Cerebellar cortex (tissue), 1 donor: Measurements from ENCODE around the gene CKS2.
A peak's percentile ranks its signal among the peaks of the same experiment; 100 is the strongest.
"Not testable (repeated sequence)": the region's sequence is repeated elsewhere in the genome, so short reads cannot be mapped to it uniquely, and the experiment has no call there.

ENCODE experiments used
- DNase-seq: peaks from one replicate; pipeline ENCODE4 v3.0.0-alpha.2; 2015; ENCODE audit warnings: low spot score

The CKS2 gene

DNA sequence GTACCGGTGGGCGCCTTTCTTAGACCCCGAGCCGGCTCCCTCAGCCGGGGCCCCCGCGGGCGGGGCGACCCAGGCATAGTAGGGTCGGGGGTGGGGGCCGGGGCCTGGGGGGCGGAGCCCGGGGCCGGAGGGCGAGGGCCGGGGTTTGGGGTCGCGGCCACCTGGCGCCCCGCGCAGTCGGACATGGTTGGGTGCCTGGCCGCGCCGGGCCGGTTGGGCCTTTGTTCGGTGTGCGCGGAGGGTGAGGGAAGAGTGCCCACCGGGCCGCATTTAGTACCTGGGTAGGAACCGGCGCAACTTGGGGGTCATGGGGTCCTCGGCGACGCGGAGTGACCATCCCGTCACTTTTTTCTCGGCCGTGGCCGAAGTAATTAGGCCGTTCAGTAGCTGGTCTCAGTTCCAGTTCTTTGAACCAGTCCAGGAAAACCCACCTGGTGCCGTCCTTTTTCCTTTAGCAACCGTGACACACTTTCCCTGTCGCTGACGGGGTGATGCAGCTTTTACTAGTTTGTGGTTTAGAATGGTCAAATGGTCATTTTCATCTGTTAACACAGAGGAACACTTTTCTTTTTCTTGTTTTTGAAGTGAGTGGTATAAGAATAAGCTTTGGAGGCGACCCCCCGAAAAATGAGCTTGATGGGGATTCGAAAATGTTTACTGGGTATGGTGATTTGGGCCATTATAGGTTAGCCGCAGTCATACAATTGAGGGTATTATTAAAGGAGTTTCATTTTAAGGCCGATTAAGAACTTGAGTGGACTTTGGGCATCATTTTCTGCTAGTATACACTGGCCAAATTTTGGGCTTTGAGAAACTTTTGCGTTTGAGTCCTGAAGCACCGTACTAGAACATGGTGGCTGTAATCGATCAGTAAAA, 589 bp downstream of the CKS2 start:
- DNase-seq, result no peak

DNA sequence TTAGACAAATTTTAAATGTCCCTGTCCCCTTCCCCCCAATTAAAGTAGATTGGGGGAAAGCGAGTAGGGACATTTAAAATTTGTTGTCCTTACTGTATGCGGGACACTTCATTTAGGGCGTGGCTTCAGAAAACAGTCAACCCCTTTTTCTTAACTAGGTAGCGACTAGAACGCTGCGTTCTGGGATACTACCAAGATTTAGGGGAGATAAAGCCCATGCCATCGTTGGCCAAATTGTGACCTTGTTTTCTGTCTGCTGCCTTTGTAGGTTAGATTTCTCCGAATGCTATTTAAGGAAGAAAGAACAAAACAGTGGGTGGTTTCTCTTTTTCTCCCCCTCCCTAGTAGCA, 1.2 kb downstream of the CKS2 start:
- no peak for DNase-seq

DNA sequence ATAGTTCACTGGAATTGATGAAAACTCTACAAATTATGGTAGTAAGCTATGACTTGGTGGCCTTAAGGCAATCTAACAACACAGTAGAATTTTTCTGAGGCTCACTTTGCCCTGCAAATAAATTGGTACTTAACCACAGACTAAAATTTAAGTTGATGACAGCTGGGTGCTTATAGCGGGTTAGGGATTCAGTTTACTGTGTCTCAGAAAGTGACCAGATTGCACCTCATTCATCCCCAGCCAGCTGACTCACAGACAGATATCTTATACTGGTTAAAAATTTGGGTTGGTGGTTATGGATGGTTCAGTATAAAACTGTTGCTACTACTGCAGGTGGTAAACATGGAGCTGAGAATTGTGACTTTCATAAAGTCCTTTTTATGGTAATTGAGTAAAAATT, 2.8 kb downstream of the CKS2 start:
- DNase-seq, result no peak

DNA sequence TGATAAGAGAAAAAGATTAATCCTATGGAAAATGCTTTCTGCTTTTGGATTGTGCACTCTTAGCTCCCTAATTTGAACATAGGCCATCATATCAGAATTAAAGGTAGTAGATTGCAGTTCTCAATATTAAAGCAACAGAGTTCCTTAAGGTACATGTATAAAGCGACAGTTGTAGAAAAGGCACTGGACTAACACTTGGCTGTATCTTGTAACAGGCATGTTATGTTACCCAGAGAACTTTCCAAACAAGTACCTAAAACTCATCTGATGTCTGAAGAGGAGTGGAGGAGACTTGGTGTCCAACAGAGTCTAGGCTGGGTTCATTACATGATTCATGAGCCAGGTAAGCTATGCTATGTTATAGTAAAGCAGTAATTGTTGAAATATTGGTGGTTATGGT, 4.0 kb downstream of the CKS2 start:
- DNase-seq, result no peak

DNA sequence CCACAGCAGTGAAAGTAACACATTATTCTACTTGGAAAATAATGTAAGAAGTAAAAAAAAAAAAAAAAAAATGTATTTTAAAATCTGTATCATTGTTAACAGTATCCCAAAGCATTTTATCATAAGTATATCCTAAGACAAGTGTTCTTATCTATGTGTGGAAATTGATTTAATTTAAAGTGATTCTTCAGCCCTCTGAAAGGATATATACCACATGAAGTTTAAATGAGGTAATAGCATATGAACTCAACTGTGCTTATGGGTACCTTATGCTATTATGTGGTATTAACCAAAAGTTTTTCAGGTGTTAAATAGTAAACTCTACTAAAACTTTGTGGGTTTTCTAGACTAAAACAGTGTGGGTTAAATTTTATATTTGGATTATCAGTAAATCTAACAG, 4.5 kb downstream of the CKS2 start:
- no peak for DNase-seq

DNA sequence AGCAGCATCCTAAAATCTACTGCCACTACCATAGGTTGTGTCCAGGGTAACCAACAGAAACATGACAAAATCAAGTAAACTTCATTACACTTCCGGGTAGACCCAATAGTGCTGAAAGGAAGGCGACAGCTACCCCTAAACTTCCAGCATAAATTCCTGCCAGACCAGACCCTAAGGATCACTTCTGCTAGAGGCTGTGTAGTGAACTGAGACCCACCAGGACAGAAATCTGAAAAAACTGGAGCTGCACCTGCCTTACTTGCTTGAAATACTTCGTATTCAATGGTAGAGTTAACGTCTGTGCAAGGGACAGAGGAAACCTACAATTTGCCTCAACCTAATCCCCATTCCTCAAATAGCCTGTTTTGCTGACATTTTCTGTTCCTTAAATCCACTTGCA, 6.3 kb downstream of the CKS2 start:
- DNase-seq, result peak; percentile 52

DNA sequence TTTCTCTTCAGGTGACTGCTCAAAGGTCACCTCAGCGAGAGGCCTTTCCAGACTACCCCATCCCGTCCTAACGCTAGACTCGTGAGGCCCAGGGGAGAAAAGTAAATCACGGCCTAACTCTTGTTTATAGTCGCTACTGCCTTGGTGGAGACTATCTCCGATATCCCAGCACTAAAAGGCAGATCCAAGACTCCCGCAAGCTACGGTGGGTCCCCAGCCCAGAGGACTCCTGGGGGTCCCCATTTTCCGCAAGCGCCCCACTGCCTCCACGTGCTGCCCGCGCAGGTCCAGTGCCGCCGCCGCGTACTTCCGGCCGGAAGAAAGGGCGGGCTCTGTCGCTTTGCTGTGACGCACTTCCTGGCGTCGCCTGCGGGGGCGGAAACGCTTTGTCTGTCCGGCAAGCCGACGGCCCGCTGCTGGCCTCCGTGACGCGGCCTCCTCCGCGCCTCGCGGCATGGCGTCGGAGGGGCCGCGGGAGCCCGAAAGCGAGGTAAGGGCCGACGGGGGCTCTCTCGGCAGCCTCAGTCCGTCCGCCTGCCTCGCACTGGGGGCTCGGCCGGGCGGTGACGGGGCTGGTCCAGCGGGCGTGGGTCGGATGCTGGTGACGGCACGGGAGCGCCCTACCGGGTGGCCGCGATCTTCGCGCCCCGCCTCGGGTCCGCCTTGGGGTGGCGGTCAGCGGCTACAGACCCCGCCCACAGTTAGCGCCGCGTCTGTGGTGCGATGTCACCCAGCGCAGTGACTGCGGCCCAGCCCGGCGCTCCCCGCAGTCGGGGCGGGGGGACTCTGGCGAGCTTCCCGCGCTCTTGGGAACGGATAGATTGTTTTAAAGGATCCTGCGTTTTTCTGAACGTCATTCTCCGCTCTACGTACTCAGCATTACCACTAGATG, 7.4 kb downstream of the CKS2 start, which contains the start of gene SECISBP2:
Gene SECISBP2, plus strand, starts transcription at position 378 of the 892 bp plus-strand sequence. Its CDS starts 77 bp downstream, at position 455.
- peak; percentile 98 for DNase-seq

DNA sequence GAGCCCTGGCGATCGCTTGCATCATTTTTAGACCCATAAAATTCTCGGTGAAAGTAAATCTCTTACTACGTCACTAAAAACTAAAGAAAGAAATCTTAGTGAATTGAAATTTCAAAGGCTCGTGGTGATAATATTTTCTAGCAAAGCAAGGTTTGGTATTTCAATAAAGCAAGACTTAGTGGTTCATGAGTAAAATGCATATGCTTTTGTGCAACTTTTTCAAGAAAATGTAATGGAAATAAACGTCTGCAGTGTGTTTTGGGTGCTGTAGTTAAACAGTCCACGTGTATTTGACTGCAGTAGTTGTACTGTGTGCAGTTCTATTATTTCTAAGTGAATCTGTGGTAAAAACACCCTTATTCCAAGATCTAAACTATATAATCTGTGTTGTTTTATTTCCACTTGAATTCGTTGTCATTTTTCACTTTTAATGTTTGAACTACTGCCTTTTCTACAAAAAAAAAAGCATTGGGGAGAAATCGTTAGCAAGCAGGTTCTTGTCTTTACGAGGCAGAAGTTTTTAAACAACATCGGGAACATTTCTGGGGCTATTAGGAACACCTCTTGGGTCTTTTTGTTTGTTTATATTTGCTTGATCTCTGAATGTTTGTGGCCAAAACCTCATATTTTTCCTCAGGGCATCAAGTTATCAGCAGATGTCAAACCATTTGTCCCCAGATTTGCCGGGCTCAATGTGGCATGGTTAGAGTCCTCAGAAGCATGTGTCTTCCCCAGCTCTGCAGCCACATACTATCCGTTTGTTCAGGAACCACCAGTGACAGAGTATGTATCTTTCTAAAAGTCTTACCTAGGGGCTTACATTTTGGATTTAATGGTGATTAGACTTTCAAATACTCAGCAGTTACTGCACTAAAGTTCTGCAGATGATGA, 8.3 kb downstream of the CKS2 start:
- peak; percentile 25 for DNase-seq

DNA sequence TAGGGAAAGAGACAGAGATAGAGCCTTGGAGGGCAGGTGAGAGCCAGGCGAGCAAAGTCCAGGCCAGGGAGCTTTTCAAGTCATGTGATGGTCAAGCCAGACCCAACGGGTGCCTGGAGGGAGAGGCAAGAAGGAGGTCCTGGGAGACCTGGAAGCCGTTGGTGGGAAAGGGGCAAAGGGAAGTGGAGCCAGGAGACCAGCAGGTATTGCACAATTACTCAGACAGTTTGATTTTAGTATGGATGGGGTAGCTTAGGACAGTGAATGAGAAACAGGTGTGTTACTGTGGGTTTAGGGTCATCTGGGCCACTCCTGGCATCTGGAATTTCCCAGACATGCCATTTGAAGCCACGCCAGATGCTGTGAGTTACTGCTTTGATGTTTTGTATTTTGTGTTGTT, 12.4 kb downstream of the CKS2 start:
- no peak for DNase-seq

DNA sequence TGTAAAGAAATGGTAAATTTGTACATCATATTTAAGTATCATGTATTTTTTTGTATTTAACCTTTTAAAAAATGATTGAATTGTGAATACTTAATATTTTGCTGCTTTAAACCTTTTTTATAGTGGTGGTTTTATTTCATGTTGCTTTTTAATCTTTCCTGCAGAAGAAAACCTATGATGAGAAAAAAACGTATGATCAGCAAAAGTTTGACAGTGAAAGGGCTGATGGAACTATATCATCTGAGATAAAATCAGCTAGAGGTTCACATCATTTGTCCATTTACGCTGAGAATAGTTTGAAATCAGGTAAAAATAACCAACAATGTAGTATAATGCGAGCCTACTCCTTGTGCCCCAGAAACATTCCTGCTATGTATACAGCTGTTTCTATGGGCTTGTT, 14.7 kb downstream of the CKS2 start:
- DNase-seq, result no peak

DNA sequence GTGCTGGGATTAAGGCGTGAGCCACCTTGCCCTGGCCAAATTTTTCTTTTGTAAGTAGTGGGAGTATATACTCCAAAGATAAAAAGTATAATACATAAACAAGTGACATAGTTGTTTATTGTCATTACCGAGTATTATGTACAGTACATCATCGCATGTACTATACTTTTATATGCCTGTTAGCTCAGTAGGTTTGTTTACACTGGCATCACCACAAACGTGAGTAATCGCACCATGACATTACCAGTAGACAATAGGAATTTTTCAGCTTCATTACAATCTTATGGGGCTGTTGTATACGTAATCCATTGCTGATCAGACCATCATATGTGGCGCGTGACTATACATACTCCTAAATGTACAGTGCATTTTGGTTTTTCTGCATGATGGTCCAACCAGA, 17.1 kb downstream of the CKS2 start:
- no peak for DNase-seq

DNA sequence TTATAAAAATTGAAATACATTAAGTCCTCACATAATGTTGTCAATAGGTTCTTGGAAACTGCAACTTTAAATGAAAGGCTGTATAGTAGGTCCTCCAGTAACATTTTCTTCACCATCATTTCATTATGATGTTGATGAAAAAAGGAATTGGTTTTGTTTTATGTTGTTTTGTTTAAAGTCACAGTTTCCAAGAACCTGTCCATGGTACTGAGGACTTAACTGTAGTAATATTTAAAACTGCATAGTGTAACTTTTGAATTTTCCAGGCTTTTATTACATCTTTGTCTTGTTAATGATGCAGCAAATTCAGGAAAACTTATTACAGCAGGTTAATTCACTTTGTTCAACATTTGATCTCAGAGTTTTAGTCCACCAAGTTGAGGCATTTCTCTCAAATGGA, 18.9 kb downstream of the CKS2 start:
- DNase-seq, result no peak

DNA sequence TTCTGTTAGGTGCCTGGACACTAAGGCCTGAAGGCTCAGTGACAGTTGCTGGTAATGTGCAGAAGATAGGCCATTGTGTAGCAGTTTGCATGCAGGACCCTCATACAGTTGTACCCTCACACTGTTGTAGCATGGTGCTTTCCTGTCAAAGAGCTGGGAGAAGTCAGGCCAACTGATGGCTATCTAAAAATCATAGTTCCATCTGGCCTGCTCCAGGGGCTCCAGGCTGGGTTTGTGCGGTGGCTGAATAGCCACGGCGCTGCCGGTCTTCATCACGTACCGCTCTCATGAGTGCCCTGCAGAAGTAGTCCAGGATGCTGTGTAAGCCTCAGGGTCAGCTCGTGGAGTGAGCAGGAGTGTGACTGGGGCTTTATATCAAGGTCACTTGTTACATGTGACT, 19.5 kb downstream of the CKS2 start:
- DNase-seq, result no peak

DNA sequence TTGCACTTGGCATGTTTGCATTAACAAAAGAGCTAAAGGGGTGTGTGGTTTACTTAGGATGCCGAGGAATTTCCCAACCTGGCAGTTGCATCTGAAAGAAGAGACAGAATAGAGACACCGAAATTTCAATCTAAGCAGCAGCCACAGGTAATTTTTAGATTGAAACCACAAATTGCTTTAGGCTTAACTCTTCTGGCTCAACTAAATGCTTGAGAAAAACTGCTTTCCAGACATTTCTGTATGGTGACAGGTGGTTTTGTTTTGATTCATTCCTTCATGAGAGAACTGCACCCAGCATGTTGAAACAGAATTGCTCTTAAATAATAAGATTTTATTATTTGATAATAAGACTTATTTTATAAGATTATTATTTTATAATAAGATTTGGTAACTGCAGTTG, 28.8 kb downstream of the CKS2 start:
- DNase-seq, result no peak

DNA sequence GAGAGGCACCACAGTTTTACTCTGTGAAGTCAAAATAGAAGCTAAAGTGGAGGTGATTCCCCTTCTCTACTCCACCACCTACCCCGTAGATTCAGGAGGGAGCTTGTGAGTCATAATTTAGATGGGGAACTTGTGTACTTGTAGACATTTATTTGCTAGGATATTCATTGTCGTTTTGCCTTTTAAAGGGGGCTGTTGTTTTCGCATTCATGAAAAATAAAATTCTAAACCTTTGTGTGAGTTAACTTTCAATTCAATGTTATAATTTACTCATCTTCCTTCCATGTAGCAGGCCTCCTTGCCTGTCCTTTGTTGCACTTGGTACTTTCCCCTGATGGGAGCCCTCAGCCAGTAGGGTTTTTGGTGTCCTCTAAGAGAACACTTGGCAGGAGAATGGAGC, 29.3 kb downstream of the CKS2 start:
- no peak for DNase-seq

DNA sequence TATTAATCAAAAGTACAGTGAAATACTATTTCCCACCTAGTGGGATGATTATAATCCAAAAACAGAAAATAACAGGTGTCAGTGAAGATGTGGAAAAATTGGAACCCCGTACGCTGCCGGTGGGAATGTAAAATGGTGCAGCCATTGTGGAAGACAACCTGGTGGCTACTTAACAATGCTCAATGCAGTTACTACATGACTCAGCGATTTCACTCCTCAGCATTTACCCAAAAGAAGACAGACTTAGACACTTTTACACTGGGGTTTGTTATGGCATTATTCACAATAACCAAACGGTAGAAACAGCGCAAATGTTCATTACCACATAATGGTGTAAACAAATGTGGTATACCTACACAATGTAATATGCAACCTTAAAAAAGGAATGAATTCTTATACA, 31.2 kb downstream of the CKS2 start:
- DNase-seq, result no peak

DNA sequence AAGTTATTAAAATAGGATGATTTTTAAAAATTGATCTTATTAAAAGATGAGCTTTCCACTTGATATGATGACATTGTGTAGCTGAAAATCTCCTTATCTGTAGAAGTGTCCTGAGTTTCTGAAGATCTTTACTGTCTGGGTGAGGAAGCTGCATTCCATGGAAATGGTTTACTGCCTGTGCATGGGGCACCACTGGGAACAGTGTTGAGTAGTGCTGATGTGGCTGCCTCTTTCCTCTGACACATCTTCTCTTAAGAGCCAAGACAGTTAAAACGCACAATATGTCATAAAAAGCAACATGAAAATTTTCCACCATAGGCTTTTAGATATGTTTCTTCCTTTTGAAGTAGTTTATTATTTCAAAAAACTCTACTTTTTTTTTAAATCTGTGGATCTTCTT, 32.0 kb downstream of the CKS2 start:
- no peak for DNase-seq

DNA sequence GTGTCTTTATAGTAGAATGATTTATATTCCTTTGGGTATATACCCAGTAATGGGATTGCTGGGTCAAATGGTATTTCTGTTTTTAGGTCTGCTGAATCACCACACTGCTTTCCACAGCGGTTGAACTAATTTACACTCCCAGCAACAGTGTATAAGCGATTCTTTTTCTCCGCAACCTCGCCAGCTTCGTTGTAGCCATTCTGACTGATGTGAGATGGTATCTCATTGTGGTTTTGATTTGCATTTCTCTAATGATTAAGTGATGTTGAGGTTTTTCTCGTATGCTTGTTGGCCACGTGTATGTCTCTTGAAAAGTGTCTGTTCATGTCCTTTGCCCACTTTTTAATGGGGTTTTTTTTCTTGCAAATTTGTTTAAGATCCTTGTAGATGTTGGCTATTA, 32.8 kb downstream of the CKS2 start:
- not testable (repeated sequence) for DNase-seq

DNA sequence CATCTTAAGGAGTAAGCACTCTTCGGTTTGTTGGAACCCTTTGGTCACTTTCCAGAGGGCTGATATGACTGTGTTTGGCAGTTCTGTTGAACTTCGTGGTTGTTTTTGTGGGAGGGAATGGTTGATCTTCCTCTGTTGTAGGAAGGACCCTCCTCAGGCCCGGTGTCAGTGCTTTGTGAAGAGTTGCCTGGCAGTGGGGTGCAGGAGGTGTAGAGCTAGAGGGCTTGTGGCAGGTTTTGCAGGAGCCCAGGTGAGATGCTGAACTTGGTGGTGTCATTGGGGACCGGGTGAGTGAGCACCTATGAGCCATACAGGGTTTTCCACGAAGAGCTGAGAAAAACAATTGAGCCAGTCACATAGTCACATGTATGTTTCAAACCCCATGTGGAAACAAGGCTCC, 34.5 kb downstream of the CKS2 start:
- DNase-seq, result no peak

DNA sequence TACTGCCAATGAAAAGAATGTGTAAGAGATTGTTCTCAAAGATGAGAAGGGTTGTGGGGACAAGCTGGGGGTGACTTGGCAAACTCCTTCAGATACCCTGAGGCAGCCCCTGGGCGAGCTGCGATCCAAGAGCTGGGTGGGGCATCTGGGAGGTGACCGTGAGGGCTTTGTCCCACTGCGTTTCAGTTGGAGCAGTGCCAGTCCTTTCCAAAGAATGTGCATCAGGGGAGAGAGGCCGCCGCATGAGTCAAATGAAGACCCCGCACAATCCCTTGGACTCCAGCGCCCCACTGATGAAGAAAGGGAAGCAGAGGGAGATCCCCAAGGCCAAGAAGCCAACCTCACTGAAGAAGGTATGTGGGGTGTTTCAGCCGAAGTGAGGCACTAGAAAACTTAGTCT, 35.7 kb downstream of the CKS2 start:
- no peak for DNase-seq

DNA sequence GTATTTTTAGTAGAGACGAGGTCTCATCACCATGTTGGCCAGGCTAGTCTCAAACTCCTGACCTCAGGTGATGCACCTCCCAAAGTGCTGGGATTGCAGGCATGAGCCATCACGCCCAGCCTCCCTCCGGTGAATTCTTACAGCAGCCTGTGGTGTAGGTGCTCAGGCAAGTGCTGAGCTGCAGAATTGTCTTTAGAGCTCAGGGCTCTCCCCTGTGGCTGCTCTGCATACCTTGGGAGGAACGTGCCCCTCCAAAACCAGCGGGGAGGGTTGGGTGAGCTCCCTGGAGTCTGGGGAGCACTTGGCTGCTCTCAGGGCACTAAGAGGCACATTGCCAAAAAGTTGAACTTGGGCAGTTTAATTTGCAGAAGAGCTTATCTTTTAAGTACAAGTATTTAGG, 36.7 kb downstream of the CKS2 start:
- DNase-seq, result no peak

DNA sequence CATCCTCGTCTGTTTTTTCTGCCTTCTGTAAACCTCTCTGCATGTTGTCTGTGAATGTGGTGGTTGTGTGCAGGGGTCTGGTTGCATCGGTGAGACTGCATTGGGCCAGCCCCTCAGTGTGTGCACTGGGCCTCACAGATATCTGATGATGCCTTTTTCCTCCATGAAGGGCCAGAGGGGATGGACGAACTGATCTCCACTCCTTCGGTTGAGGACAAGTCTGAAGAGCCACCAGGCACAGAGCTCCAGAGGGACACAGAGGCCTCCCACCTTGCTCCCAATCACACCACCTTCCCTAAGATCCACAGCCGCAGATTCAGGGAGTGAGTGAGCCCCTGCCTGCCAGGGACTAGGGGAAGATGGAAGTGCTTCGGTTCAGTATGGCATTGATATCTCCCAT, 38.6 kb downstream of the CKS2 start:
- no peak for DNase-seq
